ENCODE results near the gene CDH4.

DNA sequence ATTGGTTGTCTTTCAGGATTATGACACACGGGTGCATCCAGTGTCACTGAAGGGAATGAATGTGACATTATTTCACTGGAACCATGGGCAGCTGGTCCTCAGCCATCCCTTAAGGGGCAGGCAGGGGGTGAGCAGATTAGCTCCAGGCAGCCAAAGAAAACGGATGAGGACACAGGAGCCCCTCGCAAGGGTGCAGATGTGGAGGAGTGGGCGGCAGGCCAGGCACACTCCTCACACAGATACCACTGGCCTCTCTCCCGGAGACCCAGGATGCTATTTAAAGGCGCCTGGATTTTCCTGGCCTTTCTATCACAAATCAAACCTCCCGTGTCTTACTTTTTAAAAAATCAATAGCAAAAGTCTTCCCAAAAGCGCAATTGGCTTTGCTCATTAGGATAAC lies 603.2 kb downstream of the CDH4 start:
- TF ChIP-seq POLR2A (IDR thresholded peaks at IDR 0.05; ENCODE audit: low read depth, low read length) (no peak), EZH2 (IDR thresholded peaks at IDR 0.05; ENCODE audit: borderline replicate concordance, low read depth, low read length, severe bottlenecking) (no peak), POLR2AphosphoS5 (IDR thresholded peaks at IDR 0.05; ENCODE audit: insufficient read depth, low read depth, low read length) (no peak), JUN (IDR thresholded peaks at IDR 0.05; ENCODE audit: borderline replicate concordance, insufficient read depth, insufficient read length, low read depth) (no peak), MYC (IDR thresholded peaks at IDR 0.05; ENCODE audit: low read depth, low read length) (no peak)
- TF ChIP-seq, protein P1, sequence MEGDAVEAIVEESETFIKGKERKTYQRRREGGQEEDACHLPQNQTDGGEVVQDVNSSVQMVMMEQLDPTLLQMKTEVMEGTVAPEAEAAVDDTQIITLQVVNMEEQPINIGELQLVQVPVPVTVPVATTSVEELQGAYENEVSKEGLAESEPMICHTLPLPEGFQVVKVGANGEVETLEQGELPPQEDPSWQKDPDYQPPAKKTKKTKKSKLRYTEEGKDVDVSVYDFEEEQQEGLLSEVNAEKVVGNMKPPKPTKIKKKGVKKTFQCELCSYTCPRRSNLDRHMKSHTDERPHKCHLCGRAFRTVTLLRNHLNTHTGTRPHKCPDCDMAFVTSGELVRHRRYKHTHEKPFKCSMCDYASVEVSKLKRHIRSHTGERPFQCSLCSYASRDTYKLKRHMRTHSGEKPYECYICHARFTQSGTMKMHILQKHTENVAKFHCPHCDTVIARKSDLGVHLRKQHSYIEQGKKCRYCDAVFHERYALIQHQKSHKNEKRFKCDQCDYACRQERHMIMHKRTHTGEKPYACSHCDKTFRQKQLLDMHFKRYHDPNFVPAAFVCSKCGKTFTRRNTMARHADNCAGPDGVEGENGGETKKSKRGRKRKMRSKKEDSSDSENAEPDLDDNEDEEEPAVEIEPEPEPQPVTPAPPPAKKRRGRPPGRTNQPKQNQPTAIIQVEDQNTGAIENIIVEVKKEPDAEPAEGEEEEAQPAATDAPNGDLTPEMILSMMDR (IDR thresholded peaks at IDR 0.05; ENCODE audit: extremely low read depth in 1 of 2, insufficient read depth in 1 of 2, low read depth in 1 of 2, low read length in 2 of 2) = no peak
- TF ChIP-seq, protein P2, sequence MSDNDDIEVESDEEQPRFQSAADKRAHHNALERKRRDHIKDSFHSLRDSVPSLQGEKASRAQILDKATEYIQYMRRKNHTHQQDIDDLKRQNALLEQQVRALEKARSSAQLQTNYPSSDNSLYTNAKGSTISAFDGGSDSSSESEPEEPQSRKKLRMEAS (IDR thresholded peaks at IDR 0.05; ENCODE audit: insufficient read depth, insufficient read length) = no peak

Data from endothelial cell of umbilical vein (primary cell).